AG09319 (cell line): ENCODE data around the gene TRHDE.

Source experiments
- DNase-seq: peaks from one replicate; pipeline ENCODE4 v3.0.0-alpha.2; 2010; ENCODE audit warnings: low read depth; ENCODE audit errors: extremely low read depth
- TF ChIP-seq, protein P1 (sequence below): IDR thresholded peaks from 2 replicates; pipeline ENCODE4 v1.5.1; 2011; ENCODE audit warnings: low read depth, mild to moderate bottlenecking, inconsistent platforms, low read length, moderate library complexity

Gene TRHDE

DNA sequence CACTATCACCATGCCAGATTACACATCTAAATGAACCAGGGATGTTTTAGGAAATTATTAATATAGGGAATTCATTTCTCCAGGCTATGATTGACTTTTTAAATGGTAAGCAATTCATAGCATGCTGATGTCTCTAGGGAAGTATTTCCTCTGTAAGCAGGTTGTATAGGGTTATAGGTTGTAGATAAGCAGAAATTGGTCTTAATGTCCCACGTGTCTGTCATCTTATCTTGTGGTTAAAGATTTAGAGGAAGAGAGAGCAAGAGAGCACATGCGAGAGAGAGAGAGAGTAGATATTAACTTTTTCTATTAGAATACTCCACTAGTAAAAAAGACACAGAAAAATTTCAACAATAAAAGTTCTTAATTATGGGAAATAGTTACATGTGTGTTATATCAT, 32.6 kb downstream of the TRHDE start:
- TF ChIP-seq, protein P1, sequence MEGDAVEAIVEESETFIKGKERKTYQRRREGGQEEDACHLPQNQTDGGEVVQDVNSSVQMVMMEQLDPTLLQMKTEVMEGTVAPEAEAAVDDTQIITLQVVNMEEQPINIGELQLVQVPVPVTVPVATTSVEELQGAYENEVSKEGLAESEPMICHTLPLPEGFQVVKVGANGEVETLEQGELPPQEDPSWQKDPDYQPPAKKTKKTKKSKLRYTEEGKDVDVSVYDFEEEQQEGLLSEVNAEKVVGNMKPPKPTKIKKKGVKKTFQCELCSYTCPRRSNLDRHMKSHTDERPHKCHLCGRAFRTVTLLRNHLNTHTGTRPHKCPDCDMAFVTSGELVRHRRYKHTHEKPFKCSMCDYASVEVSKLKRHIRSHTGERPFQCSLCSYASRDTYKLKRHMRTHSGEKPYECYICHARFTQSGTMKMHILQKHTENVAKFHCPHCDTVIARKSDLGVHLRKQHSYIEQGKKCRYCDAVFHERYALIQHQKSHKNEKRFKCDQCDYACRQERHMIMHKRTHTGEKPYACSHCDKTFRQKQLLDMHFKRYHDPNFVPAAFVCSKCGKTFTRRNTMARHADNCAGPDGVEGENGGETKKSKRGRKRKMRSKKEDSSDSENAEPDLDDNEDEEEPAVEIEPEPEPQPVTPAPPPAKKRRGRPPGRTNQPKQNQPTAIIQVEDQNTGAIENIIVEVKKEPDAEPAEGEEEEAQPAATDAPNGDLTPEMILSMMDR, result no peak
- no peak for DNase-seq

DNA sequence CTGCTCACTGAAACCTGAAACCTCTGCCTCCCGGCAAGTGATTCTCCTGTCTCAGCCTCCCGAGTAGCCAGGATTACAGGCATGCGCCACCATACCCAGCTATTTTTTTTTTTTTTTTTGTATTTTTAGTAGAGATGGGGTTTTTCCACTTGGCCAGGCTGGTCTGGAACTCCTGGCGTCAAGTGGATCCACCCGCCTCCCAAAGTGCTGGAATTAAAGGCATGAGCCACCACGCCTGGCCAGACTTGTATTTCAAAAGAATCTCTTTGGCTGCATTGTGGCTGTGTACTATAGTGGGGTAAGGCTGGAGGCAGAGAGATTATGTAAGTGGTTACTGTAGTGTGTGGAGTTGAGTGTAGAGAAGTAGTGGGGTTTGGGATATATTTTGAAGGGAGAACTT, 35.1 kb downstream of the TRHDE start:
- no peak for DNase-seq
- TF ChIP-seq, protein P1, result no peak

DNA sequence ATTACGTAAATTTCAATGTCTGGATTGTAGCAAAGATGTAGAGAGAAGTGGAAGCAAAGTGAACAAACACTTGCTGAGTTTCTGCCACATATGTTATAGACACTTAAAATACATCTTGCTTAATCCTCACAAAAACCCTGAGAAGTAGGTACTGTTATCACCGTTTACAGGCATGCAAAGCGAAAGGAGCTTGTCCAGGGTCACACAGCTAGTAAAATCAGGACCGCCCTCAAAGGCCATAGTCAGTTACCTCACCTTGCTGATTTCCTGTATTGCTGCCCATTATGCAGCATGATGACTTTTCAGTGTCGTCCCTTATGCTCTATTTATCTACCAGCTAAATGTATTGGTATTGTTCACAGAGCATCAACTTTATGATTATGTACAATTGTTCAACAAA, 39.8 kb downstream of the TRHDE start:
- TF ChIP-seq, protein P1, result no peak
- DNase-seq, result no peak

DNA sequence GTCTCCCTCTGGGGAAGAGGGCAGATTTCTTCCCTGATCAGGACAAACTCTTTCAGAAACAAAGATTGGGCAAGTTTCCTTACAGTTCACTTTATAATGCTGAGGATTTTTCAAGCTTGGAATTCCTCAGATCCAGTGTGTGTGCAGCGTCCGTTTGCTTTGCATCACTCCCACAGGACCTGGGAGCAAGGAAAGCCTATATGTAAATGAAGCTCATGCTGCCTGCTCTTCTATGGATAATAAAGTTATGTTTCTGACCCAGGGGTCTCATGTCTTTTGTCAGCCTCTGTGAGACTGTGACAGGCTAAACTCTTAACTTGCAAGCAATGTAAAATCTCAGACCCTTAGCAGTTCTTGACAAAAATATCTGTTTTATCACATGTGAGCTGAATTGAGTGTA, 41.6 kb downstream of the TRHDE start:
- no peak for DNase-seq
- TF ChIP-seq, protein P1, result no peak

DNA sequence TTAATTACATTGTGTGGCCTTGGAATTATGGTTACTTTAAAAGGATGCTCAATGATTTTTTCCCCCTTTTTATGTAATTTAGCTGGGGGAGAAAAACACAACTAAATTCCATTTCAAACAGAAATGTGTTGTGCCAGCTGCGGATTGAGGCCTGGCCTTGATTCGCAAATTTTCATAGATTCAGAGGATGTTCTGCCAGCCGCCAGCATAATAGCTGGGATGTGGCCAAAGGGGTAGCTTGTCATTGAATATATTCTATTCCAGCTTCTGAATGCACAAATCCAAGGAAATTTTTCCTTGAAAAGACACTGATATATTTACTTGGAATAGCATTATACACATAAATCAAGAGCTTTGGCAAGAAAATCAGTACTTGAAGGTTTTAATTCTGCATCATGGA, 43.7 kb downstream of the TRHDE start:
- DNase-seq, result no peak
- TF ChIP-seq, protein P1, result no peak

DNA sequence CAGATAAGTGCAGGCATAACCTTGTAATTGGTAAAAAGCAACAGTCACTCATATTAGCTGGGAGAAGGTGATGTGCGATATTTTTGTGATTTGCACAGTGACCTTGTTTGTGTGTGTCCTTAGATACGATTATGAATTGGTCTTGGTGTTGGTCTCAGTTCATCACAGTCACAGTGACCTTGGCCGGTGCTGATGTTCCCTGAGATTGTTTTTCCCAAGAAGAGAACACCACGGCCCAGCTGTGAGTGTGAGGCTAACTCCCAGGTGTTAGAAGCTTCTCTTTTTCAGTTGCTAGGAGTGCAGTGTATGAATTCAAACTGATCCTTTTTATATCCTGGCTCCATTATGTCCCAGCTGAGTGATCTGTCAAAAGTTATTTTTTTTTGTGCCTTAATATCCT, 46.2 kb downstream of the TRHDE start:
- TF ChIP-seq, protein P1, result no peak
- no peak for DNase-seq

DNA sequence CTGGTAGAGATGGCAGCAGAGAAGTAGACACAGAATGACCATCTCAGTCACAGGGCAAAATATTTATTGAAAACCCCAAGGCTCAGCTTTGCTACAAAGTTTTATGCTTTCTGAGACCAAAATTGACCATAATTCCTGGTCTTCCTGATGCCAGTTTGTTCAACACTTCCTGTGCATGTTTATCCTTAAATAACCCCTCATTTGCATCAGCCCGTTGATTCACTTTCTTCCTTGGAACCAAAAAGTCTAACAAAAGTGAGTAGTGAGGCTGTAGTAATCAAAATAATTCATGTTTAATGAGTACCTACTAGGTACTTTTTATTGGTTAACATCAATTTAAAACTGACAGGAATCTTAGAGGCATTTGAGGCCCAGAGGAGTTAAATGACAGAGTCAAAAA, 51.7 kb downstream of the TRHDE start:
- DNase-seq, result peak; percentile 43
- TF ChIP-seq, protein P1, result no peak
